HG02981 (cell line): ENCODE data around the gene ETV4.

Source experiments
- ATAC-seq: cut with Tn5 transposase; IDR thresholded peaks from one replicate; pipeline ENCODE4 v1.9.1; 2021; ENCODE audit warnings: mild to moderate bottlenecking, moderate library complexity; ENCODE audit not compliant: unreplicated experiment

ETV4 gene

DNA sequence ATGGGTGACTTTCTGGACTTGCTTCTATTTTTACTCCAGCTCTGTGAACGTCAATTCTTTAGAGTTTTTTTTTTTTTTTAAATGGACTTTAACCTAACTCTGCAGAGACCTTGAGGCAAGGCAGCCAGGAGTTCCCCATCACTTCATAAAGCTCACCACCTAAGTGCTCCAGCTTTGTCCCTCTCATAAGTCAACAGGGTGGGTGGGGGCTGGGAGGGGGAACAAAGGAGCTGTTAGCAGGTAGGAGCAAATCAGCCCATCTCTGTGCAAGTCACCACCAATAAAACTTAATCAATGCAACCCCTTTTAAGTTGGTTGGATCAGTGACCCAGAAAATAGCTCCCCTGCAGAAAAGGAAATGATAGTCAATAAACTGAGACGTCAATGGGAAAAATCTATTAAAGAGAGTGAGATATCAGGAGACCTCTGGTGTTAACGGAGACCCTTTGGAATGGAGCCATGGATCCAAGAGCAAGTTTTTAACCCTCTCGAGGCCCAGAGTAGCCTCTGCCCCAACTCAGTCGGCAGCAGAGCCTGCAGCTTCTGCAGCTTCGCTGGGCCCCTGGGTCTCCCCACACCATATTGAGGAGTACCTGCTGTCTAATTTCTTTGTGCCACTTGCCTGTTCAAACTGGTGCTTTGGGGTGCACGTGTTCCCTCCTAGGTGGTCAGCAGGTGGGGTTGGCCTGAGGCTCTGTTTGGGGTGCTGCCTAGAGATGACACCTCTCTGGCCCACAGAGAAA, 27.6 kb upstream of the ETV4 start:
- ATAC-seq = no peak

DNA sequence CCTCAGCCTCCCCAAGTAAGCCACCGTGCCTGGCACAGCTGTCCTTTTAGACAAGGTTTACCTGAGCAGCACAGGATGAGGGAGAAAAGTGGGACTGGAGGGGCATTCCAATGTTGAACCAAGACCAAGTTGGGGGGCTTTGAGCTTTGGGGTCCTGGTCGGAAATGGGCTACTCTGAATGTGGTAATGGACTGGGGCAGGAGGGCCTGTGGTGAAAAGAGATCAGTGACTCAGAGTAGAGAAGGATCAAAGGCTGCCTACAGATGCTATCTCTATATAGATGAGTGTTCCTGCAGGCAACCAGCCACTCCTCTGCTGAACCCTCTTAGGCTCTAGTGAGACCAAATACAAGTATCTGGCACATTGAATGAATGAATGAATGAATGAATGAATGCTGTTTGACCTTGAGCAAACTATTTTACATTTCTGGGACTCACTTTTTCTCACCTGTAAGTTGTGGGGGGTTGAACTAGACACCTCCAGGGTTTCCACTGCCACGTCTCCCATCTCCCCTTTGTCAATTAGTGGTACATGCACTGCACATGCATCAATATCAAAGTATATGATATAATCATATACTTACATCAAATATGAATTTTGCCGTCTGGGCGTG, 26.3 kb upstream of the ETV4 start:
- ATAC-seq = no peak

DNA sequence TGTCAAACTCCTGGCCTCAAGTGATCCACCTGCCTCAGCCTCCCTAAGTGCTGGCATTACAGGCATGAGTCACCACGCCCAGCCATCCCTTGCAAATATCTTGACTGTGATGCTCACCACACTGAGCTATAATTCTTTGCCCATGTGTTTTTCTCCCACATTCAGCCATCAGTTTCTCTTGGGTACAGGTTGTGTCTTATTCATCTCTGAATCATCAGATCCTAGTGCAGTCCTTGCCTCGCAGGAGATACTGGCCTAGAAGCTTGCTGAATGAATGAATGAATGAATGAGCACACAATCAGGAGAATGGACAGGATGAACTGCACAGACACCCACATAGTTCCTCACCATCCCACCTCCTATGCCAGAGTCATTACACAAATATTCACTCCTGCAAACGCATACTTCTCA, 24.4 kb upstream of the ETV4 start:
- ATAC-seq = no peak

DNA sequence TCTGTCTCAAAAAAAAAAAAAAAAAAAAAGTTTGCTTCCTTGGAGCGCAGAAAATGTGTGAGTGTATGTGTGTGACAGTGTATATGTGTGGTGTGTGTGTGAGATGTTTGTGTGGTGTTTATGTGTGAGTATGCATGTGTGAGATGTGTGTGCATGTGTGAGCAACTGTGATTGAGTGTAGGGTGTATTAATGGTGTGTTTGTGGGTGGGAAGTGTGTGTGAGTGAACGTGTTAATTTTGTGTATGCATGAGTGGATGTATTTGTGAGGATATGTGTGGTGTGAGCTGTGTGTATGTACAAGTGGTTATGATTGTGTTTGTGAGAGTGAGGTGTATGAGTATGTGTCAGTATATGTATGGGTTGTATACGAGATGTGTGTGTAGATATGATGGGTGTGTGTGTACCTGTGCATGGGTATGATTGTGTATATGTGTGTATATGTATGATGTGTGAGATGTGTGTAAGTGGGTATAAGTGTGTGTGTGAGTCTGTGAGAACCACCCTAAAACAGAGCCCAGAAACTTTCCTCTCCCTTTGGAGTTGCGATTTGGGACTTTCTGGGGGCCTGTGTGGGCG, 22.5 kb upstream of the ETV4 start:
- ATAC-seq = no peak

DNA sequence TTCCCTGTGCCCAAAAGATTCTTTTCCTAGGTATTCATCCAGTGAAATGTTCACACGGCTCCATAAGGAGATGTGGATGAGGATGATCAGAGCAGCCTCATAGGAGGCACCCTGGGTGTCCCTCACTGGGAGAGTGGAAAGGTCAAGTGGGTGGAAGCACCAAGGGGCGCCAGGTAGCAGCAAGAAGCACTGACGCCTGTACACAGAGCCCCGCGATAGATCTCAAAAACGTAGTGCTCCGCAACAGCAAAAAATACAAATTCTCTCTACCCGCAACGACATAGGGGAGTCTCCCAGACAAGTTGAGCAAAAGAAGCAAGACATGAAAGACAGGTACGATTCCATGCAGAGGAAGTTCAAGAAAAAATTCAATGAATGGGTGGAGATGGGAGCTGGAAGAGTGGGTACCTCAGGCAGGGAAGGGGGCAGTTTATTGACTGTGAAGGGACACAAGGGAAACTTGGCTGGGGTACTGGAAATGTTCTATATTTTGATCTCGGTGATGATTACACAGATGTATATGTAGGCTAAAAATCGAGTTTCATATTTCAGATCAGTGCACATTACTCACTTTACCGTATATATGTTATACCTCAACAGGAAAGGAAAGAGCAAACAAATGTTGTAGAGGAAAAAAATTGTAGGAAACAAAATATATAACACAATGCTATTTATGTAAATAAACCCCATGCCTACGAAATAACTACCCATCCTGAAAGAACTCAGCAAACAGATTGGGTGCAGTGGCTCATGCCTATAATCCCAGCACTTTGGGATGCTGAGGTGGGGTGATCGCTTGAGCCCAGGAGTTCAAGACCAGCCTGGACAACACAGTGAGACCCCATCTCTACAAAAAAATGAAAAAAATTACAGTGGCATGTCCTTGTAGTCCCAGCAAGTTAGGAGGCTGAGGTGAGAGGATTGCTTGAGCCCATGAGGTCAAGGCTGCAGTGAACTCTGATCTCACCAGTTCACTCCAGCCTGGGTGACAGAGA, 17.8 kb upstream of the ETV4 start:
- ATAC-seq = no peak

DNA sequence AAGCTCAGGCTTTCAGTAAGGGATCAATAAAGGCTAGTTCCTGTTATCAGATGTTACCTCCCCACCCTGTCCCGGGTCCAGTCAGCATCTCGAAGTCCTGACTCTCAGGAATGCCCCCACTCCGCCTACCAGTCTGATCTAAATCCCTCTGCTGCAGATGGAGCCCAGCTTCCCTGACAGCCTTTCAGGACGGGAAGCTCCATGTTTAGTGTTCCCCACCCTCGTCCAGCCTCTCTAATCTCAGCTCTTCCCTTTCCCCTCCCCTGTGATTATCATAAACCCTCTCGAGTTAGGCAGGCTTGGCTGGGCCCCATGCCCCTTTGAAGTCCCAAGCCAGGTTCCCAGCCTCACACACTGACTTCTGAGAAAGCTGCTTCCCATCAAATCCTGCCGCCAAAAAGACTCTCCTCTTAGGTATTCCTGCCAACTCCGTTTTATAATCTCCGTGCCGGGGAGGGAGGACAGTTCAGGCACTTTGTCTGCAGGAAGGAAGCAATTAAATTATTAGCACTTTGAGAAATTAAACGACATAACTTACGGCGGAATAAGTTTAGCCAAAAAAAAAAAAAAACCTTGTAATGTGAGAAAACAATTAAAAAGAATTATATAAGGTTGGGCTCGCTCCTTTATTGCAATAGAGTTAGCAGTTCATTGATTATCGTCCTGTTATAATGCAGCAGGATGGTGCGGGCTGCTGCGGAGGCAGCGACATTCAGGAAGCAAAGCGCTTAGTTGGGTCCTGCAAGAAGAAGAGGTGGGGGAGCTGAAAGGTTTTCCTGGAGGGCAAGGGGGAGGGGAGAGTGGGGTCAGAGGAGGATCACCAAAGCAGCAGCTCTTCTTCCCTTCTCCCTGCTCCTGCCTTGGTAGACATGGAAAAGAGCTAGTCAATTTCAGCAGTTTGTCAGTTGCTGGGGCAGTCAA, 16.8 kb upstream of the ETV4 start:
- ATAC-seq = no peak

DNA sequence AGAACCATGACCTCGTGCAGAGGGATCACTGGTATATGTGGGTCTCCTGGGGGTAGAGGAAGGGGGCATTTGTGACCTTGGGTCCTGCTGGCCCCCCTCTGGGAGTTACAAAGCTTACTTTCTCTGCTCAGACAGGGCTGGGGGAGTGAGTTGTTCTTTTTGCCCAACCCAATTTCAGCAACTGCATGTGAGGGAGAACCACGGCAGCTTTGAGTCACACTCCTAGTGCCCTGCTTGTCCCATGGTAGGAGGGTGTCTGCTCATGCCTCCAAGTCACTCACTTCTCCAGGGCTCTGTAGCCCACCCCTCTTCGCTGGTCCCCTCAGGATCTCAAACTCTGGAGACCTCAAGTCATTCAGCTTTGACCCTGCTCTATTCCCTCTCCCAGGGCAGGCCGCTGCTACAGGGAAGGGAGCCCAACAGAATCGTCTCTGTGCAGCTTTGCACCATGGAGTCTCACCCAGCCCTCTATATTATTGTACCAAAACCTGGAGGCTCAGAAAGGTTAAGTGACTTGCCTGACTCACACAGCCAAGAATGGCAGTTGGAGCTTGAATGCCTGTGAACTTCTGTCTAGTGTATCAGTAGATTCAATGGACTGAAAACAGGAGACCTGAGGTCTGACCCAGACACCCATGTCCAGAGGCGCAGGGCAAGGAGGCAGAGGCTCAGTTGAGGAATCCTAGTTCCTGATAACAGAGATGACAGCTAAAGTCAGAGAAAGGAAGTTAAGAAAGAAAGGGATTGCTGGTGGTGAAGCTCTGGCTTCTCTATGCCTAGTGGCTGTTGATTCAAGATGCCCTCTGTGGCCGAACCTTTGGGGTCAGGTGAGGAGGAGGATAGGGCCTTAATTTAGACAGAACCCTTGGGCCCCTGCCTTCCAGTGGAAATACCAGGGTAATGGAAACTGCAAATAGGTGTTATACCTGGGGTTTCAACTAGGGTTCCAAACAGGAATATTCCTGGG, 14.6 kb upstream of the ETV4 start:
- ATAC-seq = no peak

DNA sequence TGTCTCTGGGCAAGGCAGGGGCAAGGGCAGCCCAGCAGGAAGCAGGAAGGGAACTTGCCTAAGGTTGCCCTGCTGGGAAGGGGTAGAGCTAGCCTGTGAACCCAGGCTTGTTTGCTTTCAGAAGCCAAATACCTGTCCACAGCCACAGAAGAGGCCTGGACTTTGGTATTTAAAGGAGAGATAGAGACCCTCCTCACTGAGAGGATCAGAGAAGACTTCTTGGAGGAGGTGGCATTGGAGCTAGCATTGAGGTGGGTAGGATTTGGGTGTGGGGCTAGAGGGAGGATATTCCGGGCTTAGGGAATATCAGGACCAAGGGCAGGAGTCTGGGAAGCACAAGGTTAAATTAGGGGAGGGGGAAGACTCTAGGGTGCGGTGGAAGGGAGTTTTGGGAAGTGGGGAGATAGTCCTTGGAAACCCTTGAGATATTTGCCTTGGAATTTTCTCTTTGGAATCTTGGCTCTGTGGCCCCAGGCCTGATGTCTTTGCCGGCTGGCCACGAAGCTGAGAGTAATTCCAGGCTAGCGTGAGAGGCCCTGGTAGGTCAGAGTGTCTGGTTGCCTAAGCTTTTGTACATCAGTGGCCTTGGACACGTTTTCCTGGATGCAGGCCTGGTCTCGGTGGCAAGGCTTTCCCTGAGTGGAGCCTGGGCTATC, 13.1 kb upstream of the ETV4 start:
- ATAC-seq = no peak

DNA sequence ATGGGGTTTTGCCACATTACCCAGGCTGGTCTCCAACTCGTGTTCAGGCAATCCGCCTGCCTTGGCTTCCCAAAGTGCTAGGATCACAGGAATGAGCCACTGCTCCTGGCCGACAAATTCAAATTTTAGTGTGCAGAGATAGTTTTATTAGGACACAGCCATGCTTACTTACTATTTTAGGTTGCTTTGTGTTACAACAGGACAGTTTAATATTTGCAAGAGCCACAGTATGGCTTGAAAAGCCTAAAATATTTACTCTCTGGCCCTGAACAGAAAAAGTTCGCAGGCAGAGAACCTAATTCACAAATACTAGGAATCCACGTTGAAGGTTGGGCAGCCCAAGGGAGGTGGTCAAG, 12.6 kb upstream of the ETV4 start:
- no peak for ATAC-seq

DNA sequence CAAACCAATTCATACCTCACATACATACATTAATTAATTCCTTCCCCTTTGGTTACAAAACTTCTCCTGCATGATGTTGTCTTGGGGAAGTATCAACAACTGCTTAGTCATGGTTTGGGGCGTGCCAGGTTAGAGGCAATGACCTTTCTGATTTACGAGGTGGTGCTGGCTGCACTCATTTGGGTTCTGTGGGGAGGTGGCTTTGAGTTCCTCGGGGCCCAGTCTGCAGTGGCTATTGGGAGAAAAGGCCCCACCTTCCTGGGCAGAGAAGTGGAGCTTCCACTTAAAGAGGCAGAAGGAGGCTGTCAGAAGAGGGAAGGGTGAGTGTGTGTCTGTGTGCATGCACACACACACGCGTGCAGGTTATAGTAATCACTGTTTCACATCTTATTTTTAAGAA, 10.2 kb upstream of the ETV4 start:
- ATAC-seq = no peak

DNA sequence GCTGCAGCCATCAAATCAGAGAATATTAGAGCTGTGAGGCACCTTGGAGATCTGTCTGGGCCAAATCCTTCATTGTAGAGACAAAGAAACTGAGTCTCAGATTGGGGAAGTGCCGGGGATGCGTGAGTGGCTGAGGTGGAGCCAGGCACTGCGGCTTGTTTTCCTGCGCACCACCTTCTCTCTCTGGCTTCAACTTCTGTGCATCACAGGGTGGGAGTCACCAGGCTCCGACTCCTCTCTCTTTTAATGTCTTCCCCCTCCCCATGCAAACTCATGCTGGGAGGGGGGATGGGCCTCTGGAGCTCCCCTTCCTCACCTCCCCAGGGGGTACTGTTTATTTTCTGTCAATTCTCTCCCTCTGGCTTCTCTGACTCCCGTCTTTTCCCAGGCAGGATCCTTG, 8.7 kb upstream of the ETV4 start:
- no peak for ATAC-seq

DNA sequence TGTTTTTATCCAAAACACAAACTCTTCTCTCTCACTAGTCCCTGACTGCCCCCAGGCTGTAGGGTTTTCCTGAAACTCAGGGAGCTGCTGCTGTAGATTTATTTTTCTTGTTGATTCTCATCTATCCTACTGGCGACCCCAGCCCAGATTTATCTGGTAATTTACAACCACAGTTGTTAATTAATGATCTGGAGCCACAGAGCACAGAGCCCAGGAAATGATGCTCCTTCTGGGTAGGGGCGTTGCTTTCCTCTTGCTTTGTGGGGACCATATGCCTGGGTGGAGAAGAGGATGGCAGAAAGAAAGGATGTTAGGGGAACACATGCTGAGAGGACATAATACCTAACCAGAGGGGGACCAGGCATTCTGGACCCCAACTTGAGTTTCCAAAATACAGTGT, 7.4 kb upstream of the ETV4 start:
- no peak for ATAC-seq

DNA sequence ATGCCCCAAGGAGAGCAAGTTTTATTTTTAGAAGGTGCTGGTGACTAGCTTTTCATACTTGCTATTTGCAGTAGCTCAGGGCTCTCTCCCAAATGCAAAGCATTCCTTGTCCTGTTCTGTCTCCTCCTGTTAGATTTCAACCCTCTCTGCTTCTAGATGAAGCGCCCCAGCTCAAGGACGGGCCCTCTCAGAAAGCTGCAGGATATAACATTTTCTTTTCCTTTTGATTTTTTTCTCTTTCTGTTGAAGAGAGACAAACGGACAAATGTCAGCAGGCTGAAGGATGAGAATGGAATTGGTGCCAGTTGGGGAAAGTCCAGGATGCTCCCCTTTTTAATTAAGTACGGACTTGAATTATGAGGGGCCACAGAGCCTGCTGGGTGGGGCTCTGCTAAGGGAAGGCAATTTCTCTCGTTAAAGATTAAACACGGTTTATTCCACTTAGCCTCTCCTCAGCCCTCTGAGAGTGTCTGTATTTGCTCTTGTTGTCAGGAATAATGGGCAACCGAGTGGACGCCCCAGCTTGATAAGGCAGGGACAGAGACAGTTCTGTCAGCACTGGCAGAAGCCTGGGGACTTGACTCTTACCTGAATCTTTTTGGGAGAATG, 6.2 kb upstream of the ETV4 start:
- ATAC-seq = no peak

DNA sequence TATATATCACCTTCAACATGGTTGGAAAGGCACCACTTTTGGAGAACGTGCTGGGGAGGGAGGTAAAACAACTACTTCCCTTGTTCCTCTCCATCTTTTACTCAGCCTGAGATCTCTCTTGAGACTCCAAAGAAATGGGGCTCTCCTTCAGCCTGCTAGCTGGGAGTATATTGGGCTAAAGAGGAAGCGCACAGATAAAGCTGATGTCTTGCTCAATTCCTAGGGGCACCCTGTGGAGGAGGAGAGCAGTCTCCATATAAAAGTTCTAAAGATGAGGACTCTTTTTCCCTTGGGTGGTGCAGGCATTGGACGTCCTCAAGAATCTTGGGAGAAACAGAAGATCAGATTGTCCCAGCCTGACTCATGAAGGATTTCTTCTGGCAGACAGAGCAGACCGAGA, 4.6 kb upstream of the ETV4 start:
- no peak for ATAC-seq

DNA sequence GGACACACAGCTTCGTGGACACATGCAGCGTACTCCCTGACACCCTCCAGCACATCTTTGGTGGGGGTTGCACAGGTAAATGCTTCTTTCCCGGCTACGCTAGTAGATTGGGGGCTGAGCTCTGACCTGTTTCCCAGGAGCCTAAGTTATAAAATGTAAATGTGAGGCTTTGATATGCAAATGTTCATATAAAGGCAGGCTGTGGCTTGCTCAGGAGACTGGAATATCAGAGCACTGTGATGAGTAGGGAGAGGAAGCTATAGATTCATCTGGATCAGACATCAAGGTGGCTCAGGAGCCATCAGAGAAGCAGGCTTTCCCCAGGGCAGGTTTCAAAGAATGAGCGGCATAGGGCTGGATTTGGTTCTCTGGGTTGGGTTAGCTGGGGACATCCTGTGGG, 3.4 kb upstream of the ETV4 start:
- no peak for ATAC-seq

DNA sequence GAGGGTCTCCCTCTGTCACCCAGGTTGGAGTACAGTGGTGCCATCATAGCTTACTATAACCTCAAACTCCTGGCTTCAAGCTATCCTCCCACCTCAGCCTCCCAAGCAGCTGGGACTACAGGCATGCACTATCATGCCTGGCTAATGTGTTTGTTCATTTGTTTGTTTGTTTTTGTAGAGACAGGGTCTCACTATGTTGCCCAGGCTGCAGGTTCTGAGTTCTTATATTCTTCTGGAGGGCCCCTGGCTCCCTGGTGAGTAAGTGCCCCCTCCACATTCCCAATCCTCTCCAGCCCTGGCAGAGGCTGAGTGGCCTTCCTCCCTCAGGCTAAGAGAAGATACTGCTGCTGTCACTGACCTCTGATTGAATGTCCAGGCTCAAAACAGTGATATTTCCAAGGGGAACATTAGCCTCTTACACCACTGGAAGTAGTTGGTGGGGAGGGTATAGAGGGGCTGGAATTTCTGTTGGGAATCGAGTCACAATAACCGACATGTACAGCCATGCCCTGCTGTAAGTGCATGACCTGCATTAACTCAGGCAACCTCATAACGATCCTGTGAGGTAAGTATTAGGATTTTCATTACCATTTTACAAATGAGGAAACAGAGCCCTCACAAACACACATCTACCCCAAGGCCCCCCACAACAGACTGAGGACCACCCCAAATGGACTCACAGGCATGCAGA, 2.7 kb upstream of the ETV4 start:
- no peak for ATAC-seq

DNA sequence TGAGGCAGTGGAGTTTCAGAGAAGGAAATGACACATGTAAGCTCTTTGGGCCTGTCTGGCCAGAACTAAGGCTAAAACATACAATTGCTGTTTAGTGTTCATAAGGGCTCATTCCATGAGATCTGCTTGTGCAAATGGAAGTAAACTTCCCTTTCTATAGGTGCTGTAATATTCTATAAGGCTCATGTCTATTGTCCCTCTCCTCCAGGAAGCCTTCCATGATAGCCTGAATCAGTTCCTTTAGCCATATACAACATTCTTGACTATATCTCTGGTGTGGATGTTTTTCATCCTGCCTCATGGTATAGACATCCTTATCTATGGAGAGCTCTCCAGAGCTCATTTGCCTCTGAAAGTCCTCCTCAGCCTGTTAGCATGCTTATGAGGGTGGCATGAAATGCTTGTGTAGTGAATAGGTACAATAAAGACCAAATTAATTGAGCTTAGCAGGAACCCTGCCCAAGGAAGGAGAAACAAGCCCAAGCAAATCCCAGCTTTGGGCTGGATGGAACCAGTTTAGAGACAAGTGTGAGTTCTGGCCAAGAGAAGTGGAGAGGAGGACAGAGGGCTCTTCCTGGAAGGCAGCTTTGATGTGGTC, 1.6 kb upstream of the ETV4 start:
- no peak for ATAC-seq
